LNCaP clone FGC (cell line): Measurements from ENCODE around the gene TSHZ2.

Experiments
- DNase-seq: peaks from one replicate; pipeline ENCODE4 v3.0.0-alpha.2; 2011; ENCODE audit warnings: low read depth
- H3K4me3 ChIP-seq: 2 replicates; pipeline ENCODE4 v1.5.1; 2011; ENCODE audit warnings: mild to moderate bottlenecking, low read depth, low read length, control low read depth
- CTCF ChIP-seq: IDR thresholded peaks from 2 replicates; pipeline ENCODE4 v1.5.1; 2012; ENCODE audit warnings: mild to moderate bottlenecking; ENCODE audit not compliant: control insufficient read depth, insufficient read depth; ENCODE audit errors: extremely low read depth

Gene TSHZ2

GRCh38 chr20:53403029-53403428 lies 430.9 kb downstream of the TSHZ2 start:
- no peak for TF ChIP-seq CTCF
- DNase-seq, result no peak

GRCh38 chr20:53405139-53405538 lies 433.0 kb downstream of the TSHZ2 start:
- no peak overlapping the region for H3K4me3 ChIP-seq
- DNase-seq, result no peak
- no peak for TF ChIP-seq CTCF

More at GRCh38 chr20:53403029-53403428, 430.9 kb downstream of the TSHZ2 start:
- H3K4me3 ChIP-seq, result no peak overlapping the region

GRCh38 chr20:53406580-53406979 lies 434.4 kb downstream of the TSHZ2 start:
- H3K4me3 ChIP-seq, result no peak overlapping the region
- DNase-seq, result no peak
- TF ChIP-seq CTCF, result no peak

GRCh38 chr20:53408691-53409446 lies 436.7 kb downstream of the TSHZ2 start:
- H3K4me3 ChIP-seq, result no peak overlapping the region
- no peak for TF ChIP-seq CTCF
- peak; percentile 87 for DNase-seq

GRCh38 chr20:53409447-53409717 lies 437.2 kb downstream of the TSHZ2 start:
- H3K4me3 ChIP-seq, result no peak overlapping the region
- DNase-seq, result no peak
- TF ChIP-seq CTCF, result no peak

- TF ChIP-seq CTCF, result no peak
- no peak for DNase-seq
- H3K4me3 ChIP-seq, result no peak overlapping the region
Measured at GRCh38 chr20:53411129-53411528, 439.0 kb downstream of the TSHZ2 start.

- no peak for TF ChIP-seq CTCF
- DNase-seq, result no peak
- H3K4me3 ChIP-seq, result no peak overlapping the region
Measured at GRCh38 chr20:53411891-53412290, 439.7 kb downstream of the TSHZ2 start.
